Thoracic aorta (tissue), 2 donors: ENCODE measurements around the gene GPS1. TPM values are rescaled to one million over a fixed set of nuclear protein-coding genes. Genes with fewer than 3 reads are reported as not detected.

Experiments used
- ATAC-seq: fragments of 150-250 bp; one replicate; pipeline ENCODE4 v1.8.0; 2017; ENCODE audit warnings: low read depth; ENCODE audit not compliant: insufficient number of reproducible peaks, low FRiP score
- DNase-seq: peaks from one replicate; pipeline ENCODE4 v3.0.0-alpha.2; 2020; ENCODE audit warnings: low spot score
- H3K27ac ChIP-seq, 2 donors: fragments of 200-600 bp; sonication (generic); 1 replicate in 1 of 2; 2 replicates in 1 of 2; pipeline ENCODE4 v1.5.1; 2016; ENCODE audit warnings: mild to moderate bottlenecking in 2 of 2, moderate library complexity in 2 of 2
- H3K27me3 ChIP-seq: fragments of 200-600 bp; sonication (generic); replicated peaks from 2 replicates; pipeline ENCODE4 v1.6.0; 2016; ENCODE audit warnings: mild to moderate bottlenecking; ENCODE audit not compliant: insufficient read depth
- H3K36me3 ChIP-seq: fragments of 200-600 bp; sonication (generic); one replicate; pipeline ENCODE4 v1.5.1; 2016
- H3K4me1 ChIP-seq, 2 donors: fragments of 200-600 bp; sonication (generic); 1 replicate in 1 of 2; 2 replicates in 1 of 2; pipeline versions ENCODE4 v1.5.1 to v1.6.0; 2016; ENCODE audit warnings: low read depth in 2 of 2, mild to moderate bottlenecking in 1 of 2; ENCODE audit not compliant: control insufficient read depth in 1 of 2
- H3K4me3 ChIP-seq: fragments of 200-600 bp; sonication (generic); 2 replicates; pipeline ENCODE4 v1.5.1; 2016; ENCODE audit warnings: mild to moderate bottlenecking
- H3K9me3 ChIP-seq: fragments of 200-600 bp; sonication (generic); 2 replicates; pipeline ENCODE4 v1.5.1; 2016
- total RNA-seq, 2 donors: library from RNA; depleted of rRNA; stranded (reverse); fragments of >200 nt; gene quantifications; one replicate each; pipeline versions ENCODE4 v1.1.0 to v1.2.3, GENCODE V29; 2016
- TF ChIP-seq, protein P1 (sequence below): fragments of 200-600 bp; sonication (generic); IDR thresholded peaks from one replicate; pipeline ENCODE4 v1.5.1; 2019; ENCODE audit warnings: antibody characterized with exemption

The GPS1 gene
- total RNA-seq, 2 donors from 2014 or later, result 43.2 to 91.9 TPM

- no peak for DNase-seq
- Histone ChIP-seq H3K9me3 (no peaks in the 10 kb centered on the region), H3K27me3 (no peaks in the 10 kb centered on the region), H3K36me3 (peaks cover 12% of the 10 kb centered on the region), H3K4me1 (peaks cover 19 to 34% of the 10 kb centered on the region in 2 donors), H3K4me3 (peak overlapping the region; percentile 80), H3K27ac (peak overlapping the region; percentile 88 to 92)
- TF ChIP-seq, protein P1, sequence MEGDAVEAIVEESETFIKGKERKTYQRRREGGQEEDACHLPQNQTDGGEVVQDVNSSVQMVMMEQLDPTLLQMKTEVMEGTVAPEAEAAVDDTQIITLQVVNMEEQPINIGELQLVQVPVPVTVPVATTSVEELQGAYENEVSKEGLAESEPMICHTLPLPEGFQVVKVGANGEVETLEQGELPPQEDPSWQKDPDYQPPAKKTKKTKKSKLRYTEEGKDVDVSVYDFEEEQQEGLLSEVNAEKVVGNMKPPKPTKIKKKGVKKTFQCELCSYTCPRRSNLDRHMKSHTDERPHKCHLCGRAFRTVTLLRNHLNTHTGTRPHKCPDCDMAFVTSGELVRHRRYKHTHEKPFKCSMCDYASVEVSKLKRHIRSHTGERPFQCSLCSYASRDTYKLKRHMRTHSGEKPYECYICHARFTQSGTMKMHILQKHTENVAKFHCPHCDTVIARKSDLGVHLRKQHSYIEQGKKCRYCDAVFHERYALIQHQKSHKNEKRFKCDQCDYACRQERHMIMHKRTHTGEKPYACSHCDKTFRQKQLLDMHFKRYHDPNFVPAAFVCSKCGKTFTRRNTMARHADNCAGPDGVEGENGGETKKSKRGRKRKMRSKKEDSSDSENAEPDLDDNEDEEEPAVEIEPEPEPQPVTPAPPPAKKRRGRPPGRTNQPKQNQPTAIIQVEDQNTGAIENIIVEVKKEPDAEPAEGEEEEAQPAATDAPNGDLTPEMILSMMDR, result no peak
- ATAC-seq, result peak; percentile 9
These were observed 47.5 kb downstream of the GPS1 start for GRCh38 chr17:82098939-82099763.

GRCh38 chr17:82100502-82101298, 49.0 kb downstream of the GPS1 start:
- TF ChIP-seq, protein P1, result no peak
- ATAC-seq (no peak), DNase-seq (no peak)
- Histone ChIP-seq H3K4me1 (peaks cover 19 to 36% of the 10 kb centered on the region in 2 donors), H3K27ac (no peak overlapping the region), H3K27me3 (no peaks in the 10 kb centered on the region), H3K36me3 (no peaks in the 10 kb centered on the region), H3K4me3 (no peak overlapping the region), H3K9me3 (no peaks in the 10 kb centered on the region)

GRCh38 chr17:82101301-82101715, 49.6 kb downstream of the GPS1 start:
- Histone ChIP-seq H3K4me3 (no peak overlapping the region), H3K4me1 (peaks cover 19 to 37% of the 10 kb centered on the region in 2 donors), H3K27ac (no peak overlapping the region), H3K27me3 (no peaks in the 10 kb centered on the region), H3K36me3 (no peaks in the 10 kb centered on the region), H3K9me3 (no peaks in the 10 kb centered on the region)
- no peak for DNase-seq
- no peak for ATAC-seq
- TF ChIP-seq, protein P1, result no peak

- Histone ChIP-seq H3K9me3 (no peaks in the 10 kb centered on the region), H3K27ac (no peak overlapping the region), H3K4me1 (peaks cover 19 to 37% of the 10 kb centered on the region in 2 donors), H3K36me3 (no peaks in the 10 kb centered on the region), H3K27me3 (no peaks in the 10 kb centered on the region), H3K4me3 (no peak overlapping the region)
- DNase-seq, result no peak
- TF ChIP-seq, protein P1, result no peak
- no peak for ATAC-seq
These were observed 50.3 kb downstream of the GPS1 start for GRCh38 chr17:82101767-82102679.
